ENCODE data around the gene WDR54.
"Not testable (repeated sequence)": the region's sequence is repeated elsewhere in the genome, so short reads cannot be mapped to it uniquely, and the experiment has no call there.

The WDR54 gene

DNA sequence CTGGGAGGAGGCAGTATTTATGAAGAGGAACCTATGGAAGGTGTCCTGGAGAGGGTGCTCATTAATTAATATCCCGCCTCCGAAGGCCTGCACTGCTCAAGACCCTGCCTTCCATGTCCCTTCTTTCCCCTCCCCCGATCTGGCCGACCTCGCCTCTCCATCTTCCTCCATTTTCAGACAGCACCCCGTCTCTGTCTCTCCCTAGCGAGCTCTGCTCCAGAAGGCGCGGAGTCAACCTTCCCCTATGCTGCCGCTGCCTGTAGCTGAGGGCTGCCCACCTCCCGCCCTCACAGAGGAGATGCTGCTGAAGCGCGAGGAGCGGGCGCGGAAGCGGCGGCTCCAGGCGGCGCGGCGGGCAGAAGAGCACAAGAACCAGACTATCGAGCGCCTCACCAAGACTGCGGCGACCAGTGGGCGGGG, 35.6 kb downstream of the WDR54 start:
- DNase-seq (ENCODE audit: low spot score), result no peak

DNA sequence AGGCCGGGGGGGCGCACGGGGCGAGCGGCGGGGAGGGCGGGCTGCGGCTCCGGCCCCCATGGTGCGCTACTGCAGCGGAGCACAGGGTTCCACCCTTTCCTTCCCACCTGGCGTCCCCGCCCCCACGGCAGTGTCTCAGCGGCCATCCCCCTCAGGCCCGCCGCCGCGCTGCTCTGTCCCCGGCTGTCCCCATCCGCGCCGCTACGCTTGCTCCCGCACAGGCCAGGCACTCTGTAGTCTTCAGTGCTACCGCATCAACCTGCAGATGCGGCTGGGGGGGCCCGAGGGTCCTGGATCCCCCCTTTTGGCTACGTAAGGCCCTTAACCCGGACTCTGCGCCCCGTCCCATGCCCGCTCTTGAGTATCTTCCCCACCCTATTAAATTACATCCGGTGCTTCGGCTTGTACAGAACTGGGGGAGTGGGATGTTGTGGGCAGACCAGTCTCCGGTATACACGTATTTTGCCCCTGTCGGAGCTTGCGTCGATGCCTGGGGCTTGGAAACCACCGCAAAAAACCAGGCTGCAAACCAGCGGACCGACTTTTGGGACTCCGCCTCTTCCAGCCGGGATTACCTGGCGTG, 36.1 kb downstream of the WDR54 start:
- peak; percentile 38 for DNase-seq (ENCODE audit: low spot score)

GRCh38 chr2:74458132-74458937, 36.8 kb downstream of the WDR54 start, which contains the start of gene WBP1:
Gene WBP1, plus strand, starts transcription at chr2:74458438. Its CDS starts 165 bp downstream, at chr2:74458603.
- peak; percentile 92 for DNase-seq (ENCODE audit: low spot score)

GRCh38 chr2:74458938-74459363, 37.4 kb downstream of the WDR54 start:
- DNase-seq (ENCODE audit: low spot score), result no peak

- DNase-seq (ENCODE audit: low spot score), result not testable (repeated sequence)
These were observed 38.1 kb downstream of the WDR54 start for GRCh38 chr2:74459503-74460118.

DNA sequence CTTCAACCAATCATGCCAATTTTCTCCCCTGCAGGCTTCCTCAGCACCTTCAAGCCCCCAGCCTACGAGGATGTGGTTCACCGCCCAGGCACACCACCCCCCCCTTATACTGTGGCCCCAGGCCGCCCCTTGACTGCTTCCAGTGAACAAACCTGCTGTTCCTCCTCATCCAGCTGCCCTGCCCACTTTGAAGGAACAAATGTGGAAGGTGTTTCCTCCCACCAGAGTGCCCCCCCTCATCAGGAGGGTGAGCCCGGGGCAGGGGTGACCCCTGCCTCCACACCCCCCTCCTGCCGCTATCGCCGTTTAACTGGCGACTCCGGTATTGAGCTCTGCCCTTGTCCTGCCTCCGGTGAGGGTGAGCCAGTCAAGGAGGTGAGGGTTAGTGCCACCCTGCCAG, 38.7 kb downstream of the WDR54 start:
- DNase-seq (ENCODE audit: low spot score), result not testable (repeated sequence)

- DNase-seq (ENCODE audit: low spot score), result no peak
These were observed 39.9 kb downstream of the WDR54 start for GRCh38 chr2:74461187-74462053.

GRCh38 chr2:74462054-74462785, 40.7 kb downstream of the WDR54 start:
- DNase-seq (ENCODE audit: low spot score), result no peak

DNA sequence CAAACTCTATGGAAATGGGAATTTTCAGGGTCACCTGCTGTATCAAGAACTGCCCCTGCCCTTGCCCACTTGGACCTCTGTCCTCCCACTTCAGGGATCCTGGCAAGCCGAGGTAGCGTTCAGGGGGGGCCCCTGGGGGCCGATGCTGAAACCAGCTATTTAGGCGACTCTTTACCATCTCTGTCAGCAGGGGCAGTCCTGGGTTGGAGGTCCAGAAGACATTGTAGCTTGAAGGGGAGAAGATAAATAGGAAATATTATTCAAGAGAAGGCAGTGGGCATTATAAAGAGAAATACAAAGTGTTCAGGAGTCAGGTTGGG, 41.2 kb downstream of the WDR54 start:
- no peak for DNase-seq (ENCODE audit: low spot score)

DNA sequence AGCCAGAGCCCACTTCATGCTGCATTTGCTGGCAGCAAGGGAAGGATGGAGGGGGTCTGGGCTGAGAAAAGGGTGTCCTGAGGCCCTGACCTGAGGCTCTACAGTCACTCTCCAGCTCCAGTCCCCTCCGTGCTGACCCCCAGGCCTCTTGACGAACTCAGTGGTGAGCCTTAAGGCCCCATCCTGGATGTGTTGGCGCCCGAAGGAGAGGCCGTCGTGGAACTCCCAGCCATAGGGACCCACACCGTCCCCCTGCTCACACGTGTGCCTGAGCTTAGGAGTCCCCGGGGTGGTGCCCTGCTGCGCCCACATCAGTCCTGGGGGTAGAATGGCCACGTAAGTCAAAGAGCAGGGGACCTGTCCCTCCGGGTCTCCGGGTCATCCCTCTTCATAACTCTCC, 42.9 kb downstream of the WDR54 start:
- no peak for DNase-seq (ENCODE audit: low spot score)

DNA sequence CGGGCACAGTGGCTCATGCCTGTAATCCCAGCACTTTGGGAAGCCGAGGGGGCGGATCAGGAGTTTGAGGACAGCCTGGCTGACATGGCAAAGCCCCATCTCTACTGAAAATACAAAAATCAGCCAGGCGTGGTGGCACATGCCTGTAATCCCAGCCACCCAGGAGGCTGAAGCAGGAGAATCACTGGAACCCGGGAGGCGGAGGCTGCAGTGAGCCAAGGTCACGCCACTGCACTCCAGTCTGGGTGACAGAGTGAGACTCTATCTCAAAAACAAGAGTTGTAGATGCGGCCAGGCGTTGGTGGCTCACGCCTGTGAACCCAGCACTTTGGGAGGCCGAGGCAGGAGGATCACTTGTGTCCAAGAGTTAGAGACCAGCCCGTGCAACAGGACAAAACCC, 49.2 kb downstream of the WDR54 start:
- not testable (repeated sequence) for DNase-seq (ENCODE audit: low spot score)

DNA sequence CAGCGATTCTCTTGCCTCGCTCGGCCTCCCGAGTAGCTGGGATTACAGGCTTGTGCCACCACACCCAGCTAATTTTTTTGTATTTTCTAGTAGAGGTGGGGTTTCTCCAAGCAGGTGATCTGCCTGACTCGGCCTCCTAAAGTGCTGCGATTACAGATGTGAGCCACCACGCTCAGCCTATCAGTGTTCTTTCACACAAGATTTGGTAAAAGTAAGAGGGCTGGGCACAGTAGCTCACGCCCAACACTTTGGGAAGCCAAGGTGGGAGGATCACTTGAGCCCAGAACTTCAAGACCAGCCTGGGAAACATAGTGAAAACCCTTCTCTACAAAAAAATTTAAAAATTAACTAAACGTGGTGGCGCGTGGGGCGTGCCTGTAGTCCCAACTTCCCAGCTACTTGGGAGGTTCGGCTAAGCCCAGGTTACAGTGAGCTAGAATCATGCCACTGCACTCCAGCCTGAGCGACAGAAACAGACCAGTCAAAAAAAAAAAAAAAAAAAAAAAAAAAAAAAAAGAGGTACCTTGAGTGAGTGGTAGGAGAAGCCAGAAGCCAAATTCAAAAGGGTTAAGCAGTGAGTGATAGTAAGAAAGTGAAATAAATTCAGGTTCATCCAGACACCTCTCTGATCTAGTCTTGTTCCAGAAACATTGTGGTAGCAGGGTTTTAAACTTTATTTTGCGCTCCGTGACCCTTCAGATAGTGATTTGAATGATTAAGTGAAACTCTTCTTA, 50.0 kb downstream of the WDR54 start:
- DNase-seq (ENCODE audit: low spot score), result no peak

DNA sequence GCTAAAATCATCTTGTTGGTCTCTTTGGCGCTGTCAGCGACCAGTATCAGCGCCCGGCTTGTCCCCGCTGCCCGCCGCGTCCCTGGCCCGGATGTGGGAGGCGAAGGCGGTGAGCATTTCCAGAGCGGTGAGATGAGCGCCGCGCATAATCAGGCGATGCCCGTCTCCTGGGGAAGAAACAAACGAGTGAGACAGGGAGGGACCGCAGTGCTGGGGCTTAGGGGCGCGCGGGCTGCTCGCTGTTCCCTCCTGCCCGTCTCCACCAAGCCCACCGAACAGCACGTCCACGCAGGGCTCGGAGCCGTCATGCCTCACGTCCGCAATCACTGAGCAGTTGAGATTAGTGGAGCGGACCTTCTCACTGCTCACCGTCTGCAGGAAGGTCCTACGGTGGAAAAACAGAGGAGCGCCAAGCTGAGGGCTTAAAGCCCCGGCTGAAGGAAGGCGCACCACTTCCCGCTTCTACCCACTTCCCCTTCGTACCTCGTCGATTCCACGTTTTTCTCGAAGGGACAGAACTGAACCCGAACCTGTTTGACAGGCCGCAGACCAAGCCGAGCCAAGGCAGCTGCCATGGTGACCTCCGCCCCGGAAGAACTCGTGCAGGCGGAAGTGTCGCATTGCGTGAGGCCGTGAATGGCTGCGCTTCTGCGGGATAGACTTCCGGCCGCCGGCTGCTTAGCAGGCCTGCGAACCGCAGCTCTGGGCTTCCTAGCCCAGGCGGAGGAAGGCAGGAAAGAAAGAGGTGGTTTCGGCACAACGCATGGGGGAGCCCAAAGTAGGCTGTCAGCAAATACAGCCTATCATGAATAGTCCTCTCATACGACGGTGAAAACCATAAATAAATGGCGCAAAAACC, 50.8 kb downstream of the WDR54 start, which contains the start of gene MRPL53:
TSS of gene MRPL53 (minus strand) at position 595 of the 859 bp plus-strand sequence. CDS start at position 575, 20 bp downstream.
- DNase-seq (ENCODE audit: low spot score), result no peak

DNA sequence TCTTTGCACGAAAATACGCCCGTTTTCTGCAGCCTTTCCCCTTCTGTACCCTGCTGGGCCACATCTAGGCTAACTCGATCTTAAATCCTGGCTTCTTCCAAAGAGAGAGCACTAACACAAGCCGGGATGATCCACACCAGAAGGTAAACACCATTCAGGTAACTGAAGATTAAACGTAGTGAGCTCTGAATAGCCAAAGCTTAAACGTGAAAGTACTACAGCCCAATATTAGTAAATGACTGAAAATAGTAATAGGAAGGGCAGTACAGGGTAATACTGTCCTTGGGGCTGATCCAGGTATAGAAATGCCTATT, 51.4 kb downstream of the WDR54 start:
- no peak for DNase-seq (ENCODE audit: low spot score)

GRCh38 chr2:74474481-74474880, 53.0 kb downstream of the WDR54 start:
- no peak for DNase-seq (ENCODE audit: low spot score)

DNA sequence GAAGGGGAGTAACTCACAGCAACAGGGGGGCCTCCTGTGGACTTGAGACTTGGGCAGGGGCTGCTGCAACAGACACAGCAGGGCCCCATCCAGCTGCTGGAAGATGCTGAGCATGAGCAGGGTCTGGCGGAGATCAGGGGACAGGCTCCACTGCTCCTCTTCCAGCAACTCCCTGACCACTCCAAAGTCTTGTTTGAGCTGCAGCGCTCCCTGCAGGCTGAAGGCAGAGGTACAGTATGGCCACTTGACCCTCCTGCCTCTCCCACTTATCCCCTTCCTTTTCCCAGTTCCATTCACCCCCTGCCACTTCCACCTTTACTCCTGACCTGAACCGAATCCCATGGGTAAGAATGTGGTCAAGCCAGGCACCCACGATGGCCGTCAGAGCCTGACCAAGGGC, 53.4 kb downstream of the WDR54 start:
- DNase-seq (ENCODE audit: low spot score), result no peak
